Mucosa of stomach (tissue), 1 donor: Measurements from ENCODE around the gene CEP78.
"Not testable (repeated sequence)": the region's sequence is repeated elsewhere in the genome, so short reads cannot be mapped to it uniquely, and the experiment has no call there.

ENCODE experiments used
- H3K27me3 ChIP-seq: one replicate; pipeline ENCODE4 v1.7.0; 2013; ENCODE audit warnings: mild to moderate bottlenecking, low read length; ENCODE audit not compliant: control insufficient read depth, insufficient read depth
- H3K36me3 ChIP-seq: one replicate; pipeline ENCODE4 v1.7.0; 2013; ENCODE audit warnings: low read length; ENCODE audit not compliant: control insufficient read depth, insufficient read depth
- H3K4me1 ChIP-seq: one replicate; pipeline ENCODE4 v1.7.0; 2013; ENCODE audit warnings: mild to moderate bottlenecking, low read length; ENCODE audit not compliant: control insufficient read depth, insufficient read depth
- H3K4me3 ChIP-seq: one replicate; pipeline ENCODE4 v1.7.0; 2013; ENCODE audit warnings: low read length
- H3K9ac ChIP-seq: one replicate; pipeline ENCODE4 v1.7.0; 2013; ENCODE audit warnings: mild to moderate bottlenecking, low read length, moderate library complexity
- H3K9me3 ChIP-seq: one replicate; pipeline ENCODE4 v1.7.0; 2013; ENCODE audit warnings: mild to moderate bottlenecking, low read length, moderate library complexity; ENCODE audit not compliant: control insufficient read depth
- donor health status: Pancreatic carcinoma.

CEP78 gene

GRCh38 chr9:78269784-78270183 lies 33.9 kb downstream of the CEP78 start:
- Histone ChIP-seq H3K27me3 (no peaks in the 10 kb centered on the region), H3K4me3 (no peak overlapping the region), H3K9me3 (no peaks in the 10 kb centered on the region), H3K36me3 (no peaks in the 10 kb centered on the region), H3K4me1 (no peaks in the 10 kb centered on the region), H3K9ac (no peak overlapping the region)

GRCh38 chr9:78272307-78272706 lies 36.4 kb downstream of the CEP78 start:
- Histone ChIP-seq H3K4me3 (no peak overlapping the region), H3K9me3 (no peaks in the 10 kb centered on the region), H3K4me1 (no peaks in the 10 kb centered on the region)

GRCh38 chr9:78273761-78274160 lies 37.9 kb downstream of the CEP78 start:
- no peaks in the 10 kb centered on the region for H3K9me3 ChIP-seq
- H3K9ac ChIP-seq: no peak overlapping the region
- no peak overlapping the region for H3K4me3 ChIP-seq
- H3K27me3 ChIP-seq: no peaks in the 10 kb centered on the region
- H3K36me3 ChIP-seq: no peaks in the 10 kb centered on the region
- no peaks in the 10 kb centered on the region for H3K4me1 ChIP-seq

More at GRCh38 chr9:78272307-78272706, 36.4 kb downstream of the CEP78 start:
- H3K36me3 ChIP-seq: no peaks in the 10 kb centered on the region
- no peaks in the 10 kb centered on the region for H3K27me3 ChIP-seq
- no peak overlapping the region for H3K9ac ChIP-seq

GRCh38 chr9:78278177-78278777 lies 42.4 kb downstream of the CEP78 start:
- H3K36me3 ChIP-seq: no peaks in the 10 kb centered on the region
- no peaks in the 10 kb centered on the region for H3K27me3 ChIP-seq
- H3K9me3 ChIP-seq: no peaks in the 10 kb centered on the region
- H3K4me3 ChIP-seq: no peak overlapping the region
- no peak overlapping the region for H3K9ac ChIP-seq
- no peaks in the 10 kb centered on the region for H3K4me1 ChIP-seq

- Histone ChIP-seq H3K9ac (no peak overlapping the region), H3K27me3 (no peaks in the 10 kb centered on the region), H3K36me3 (no peaks in the 10 kb centered on the region), H3K4me3 (no peak overlapping the region), H3K4me1 (no peaks in the 10 kb centered on the region), H3K9me3 (no peaks in the 10 kb centered on the region)
Observed at GRCh38 chr9:78278801-78279200, 42.9 kb downstream of the CEP78 start.

- H3K36me3 ChIP-seq: no peaks in the 10 kb centered on the region
- H3K27me3 ChIP-seq: no peaks in the 10 kb centered on the region
- H3K4me1 ChIP-seq: no peaks in the 10 kb centered on the region
- no peak overlapping the region for H3K9ac ChIP-seq
- no peak overlapping the region for H3K4me3 ChIP-seq
- no peaks in the 10 kb centered on the region for H3K9me3 ChIP-seq
Observed at GRCh38 chr9:78280982-78281668, 45.2 kb downstream of the CEP78 start.

GRCh38 chr9:78284181-78284580 lies 48.3 kb downstream of the CEP78 start:
- not testable (repeated sequence) for H3K4me3 ChIP-seq, H3K9me3 ChIP-seq, H3K4me1 ChIP-seq, H3K9ac ChIP-seq, H3K36me3 ChIP-seq, H3K27me3 ChIP-seq

- Histone ChIP-seq H3K4me1 (no peaks in the 10 kb centered on the region), H3K4me3 (no peak overlapping the region), H3K9ac (no peak overlapping the region), H3K27me3 (no peaks in the 10 kb centered on the region), H3K36me3 (no peaks in the 10 kb centered on the region), H3K9me3 (no peaks in the 10 kb centered on the region)
Observed at GRCh38 chr9:78286125-78286524, 50.2 kb downstream of the CEP78 start.

GRCh38 chr9:78286946-78287388 lies 51.1 kb downstream of the CEP78 start:
- H3K36me3 ChIP-seq: no peaks in the 10 kb centered on the region
- no peak overlapping the region for H3K9ac ChIP-seq
- H3K4me1 ChIP-seq: no peaks in the 10 kb centered on the region
- no peaks in the 10 kb centered on the region for H3K27me3 ChIP-seq
- no peak overlapping the region for H3K4me3 ChIP-seq
- no peaks in the 10 kb centered on the region for H3K9me3 ChIP-seq

GRCh38 chr9:78288214-78288892 lies 52.5 kb downstream of the CEP78 start:
- no peaks in the 10 kb centered on the region for H3K36me3 ChIP-seq
- H3K27me3 ChIP-seq: no peaks in the 10 kb centered on the region
- no peak overlapping the region for H3K9ac ChIP-seq
- no peaks in the 10 kb centered on the region for H3K9me3 ChIP-seq
- no peak overlapping the region for H3K4me3 ChIP-seq
- no peaks in the 10 kb centered on the region for H3K4me1 ChIP-seq

- Histone ChIP-seq H3K9me3 (no peaks in the 10 kb centered on the region), H3K36me3 (no peaks in the 10 kb centered on the region), H3K27me3 (no peaks in the 10 kb centered on the region), H3K4me3 (no peak overlapping the region), H3K4me1 (no peaks in the 10 kb centered on the region), H3K9ac (no peak overlapping the region)
Observed at GRCh38 chr9:78289474-78289873, 53.6 kb downstream of the CEP78 start.

- H3K4me3 ChIP-seq: no peak overlapping the region
- H3K9me3 ChIP-seq: no peaks in the 10 kb centered on the region
- H3K36me3 ChIP-seq: no peaks in the 10 kb centered on the region
- H3K27me3 ChIP-seq: no peaks in the 10 kb centered on the region
- no peak overlapping the region for H3K9ac ChIP-seq
- no peaks in the 10 kb centered on the region for H3K4me1 ChIP-seq
Observed at GRCh38 chr9:78291240-78291925, 55.5 kb downstream of the CEP78 start.
